ENCODE measurements around the gene HHAT.
"Not testable (repeated sequence)": the region's sequence is repeated elsewhere in the genome, so short reads cannot be mapped to it uniquely, and the experiment has no call there.

The HHAT gene

DNA sequence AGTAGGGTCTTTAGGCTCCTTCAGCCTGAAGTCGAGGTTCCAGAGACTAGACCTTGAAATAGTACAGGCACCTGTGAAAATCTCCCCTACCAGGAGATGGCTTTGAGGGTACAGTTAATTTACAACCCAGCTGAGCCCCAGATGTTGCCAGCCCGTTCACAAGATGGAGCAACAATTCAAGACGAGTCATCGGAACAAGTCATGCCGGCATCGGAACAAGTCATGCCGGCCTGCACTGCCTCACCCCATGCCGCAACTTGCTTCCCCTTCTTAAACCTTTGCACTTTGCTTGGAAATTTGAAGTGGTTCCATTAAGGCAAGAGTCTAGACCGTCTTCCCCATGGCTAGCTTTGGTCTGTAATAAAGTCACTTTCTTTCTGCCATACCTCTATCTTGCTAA, 16.0 kb downstream of the HHAT start:
- DNase-seq = no peak
- intact Hi-C loops (cut with DNase I) = no loop called here

DNA sequence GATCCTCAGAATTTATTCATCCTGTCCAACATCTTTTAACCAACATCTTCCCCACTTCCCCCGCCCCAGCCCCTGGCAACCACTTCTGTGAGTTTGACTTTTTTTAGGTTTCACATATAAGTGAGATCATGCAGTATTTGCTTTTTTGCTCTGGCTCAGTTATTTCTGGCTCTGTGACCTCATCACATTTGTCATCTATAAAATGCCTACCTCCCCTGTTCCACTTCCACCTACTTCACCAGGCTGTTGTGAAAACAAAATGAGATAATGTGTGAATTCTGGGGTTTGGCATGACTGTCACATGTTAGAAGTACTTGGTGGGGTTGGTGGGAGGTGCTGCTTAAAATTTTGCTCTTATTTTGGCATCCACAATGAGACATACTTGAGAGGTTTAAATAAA, 18.4 kb downstream of the HHAT start:
- intact Hi-C loops (cut with DNase I) = no loop called here
- DNase-seq = peak in 26 of 42 donors; percentile 18 to 80 (median 46)

GRCh38 chr1:210351496-210351895, 22.8 kb downstream of the HHAT start:
- intact Hi-C loops (cut with DNase I) = no loop called here
- DNase-seq = no peak

DNA sequence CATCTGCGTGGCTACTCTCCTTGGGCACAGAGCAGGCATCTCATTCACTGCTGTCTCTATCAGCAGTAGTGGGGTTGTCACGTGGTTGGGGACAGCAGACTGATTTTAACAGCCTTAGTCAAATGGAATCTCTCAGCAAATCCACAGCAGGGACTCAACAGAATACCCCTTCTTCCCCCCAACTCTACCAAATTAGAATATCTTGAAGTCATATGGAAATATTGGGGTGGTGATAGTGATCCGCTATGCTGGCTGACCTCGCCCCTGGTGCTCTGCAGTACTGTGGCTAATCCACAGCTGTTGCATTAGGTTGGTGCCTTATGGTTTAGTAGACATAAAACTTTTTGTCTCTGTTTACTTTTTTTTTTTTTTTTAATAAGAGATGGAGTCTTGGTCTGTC, 23.9 kb downstream of the HHAT start:
- peak in 1 of 42 donors; percentile 40 for DNase-seq
- intact Hi-C loops (cut with DNase I) = no loop called here

DNA sequence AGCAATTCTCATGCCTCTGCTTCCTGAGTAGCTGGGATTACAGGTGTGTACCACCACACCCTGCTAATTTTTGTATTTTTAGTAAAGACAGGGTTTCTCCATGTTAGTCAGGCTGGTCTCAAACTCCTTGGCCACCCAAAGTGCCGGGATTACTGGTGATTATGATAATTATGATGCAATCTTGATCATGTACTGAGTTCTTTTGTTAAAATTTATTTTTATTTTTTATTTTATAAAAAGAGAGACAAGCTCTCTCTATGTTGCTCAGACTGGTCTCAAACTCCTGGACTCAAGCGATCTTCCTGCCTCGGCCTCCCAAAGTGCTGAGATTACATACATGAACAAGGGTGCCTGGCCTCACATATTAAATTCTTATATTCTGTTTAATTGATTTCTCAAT, 25.6 kb downstream of the HHAT start:
- peak in 1 of 42 donors; percentile 22 for DNase-seq

GRCh38 chr1:210358626-210359025, 29.9 kb downstream of the HHAT start:
- intact Hi-C loops (cut with DNase I) = no loop called here
- peak in 1 of 42 donors; percentile 31 for DNase-seq

More for the DNA sequence above, 25.6 kb downstream of the HHAT start:
- intact Hi-C loops (cut with DNase I) = not testable (repeated sequence)

DNA sequence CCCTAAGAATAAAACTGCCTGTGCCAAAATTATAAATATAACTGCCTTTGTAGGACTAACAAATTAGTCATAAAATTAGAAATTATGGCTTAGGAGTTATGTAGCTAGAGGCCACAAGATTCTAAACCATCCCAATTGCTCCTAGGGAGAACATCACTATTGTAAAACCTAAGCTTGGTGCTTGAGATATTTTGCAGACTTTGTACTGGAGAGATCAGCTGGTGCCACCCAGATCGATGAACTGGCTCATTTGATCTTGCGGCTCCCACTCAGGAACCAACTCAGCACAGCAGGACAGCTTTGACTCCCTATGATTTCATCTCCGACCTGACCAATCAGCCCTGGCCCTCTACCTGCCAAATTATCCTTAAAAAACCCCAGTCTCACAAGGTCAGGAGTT, 30.6 kb downstream of the HHAT start:
- DNase-seq = no peak
- intact Hi-C loops (cut with DNase I) = no loop called here

DNA sequence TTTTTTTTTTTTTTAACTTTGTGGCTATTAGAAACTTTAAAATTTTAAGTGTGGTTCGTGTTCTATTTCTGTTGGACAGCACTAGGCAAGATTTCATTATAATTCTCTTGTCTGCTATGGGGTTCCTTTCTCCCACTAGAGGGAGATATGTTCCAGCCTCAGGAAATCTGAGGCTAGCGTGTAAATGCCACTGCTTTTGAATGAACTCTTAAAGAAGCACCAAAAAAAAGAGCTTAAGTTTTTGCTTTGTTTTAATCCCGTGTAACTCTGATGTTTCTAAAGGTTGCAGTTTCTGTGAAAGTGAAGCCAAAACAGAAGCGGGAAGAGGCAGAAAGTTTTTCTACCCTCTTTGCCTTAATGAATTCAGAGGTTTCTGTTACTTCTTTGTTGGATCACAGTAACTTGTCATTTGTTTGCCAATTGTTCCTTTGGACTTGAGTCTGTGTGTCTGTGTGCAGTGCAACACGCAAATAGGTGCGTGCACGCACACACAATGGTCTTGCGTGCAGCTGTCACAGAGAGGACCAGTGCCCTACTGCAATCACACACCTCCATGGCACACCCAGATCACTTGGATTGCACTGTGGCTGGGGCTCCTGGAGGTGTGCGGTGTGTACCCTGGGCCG, 32.3 kb downstream of the HHAT start:
- DNase-seq = peak in 14 of 42 donors; percentile 27 to 74 (median 49)
- intact Hi-C loops (cut with DNase I) = loop anchor here (2.0 kb wide), 1 partner anchor 38 kb away; no protein-coding TSS in a partner anchor

DNA sequence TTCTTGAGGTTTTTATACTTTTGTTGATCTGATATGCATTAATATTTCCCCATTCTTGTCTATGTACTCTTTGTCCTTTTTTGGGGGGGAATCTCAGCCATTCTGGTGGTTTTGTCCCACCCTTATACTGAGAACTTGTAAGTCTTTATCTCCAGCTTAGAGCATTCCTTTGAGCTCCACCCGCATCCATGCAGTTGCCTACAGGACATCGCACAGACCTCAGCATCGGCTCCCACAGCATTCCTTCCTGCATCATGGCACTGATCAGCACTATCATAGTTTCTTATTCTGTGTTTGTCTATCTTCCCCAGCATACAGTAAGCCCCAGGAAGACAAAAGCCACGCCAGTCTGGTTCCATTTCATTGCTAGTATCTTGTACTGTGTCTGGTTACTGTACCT, 33.0 kb downstream of the HHAT start:
- intact Hi-C loops (cut with DNase I) = loop anchor here (2.0 kb wide), 1 partner anchor 37 kb away; no protein-coding TSS in a partner anchor
- DNase-seq = no peak

GRCh38 chr1:210362526-210362925, 33.8 kb downstream of the HHAT start:
- peak in 2 of 42 donors; percentile 16 to 24 for DNase-seq

DNA sequence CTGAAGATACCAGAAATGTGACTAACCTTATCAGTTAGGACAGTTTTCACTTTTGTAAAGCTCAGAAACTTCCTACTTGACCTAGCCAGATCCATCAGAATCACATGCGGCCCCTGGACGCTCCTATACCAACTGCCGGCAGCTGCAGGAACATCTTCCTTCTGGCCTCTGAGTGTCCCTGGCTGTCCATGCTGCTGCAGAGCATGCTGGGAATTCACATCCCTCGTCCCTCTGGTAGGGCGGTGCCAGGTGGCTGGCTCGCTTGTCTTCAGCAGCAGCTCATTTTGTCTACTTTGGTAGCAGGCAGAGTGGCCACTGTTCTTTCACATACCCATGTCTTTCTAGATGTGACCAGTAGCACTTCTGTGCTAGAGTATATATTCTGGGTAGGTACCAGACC, 34.4 kb downstream of the HHAT start:
- DNase-seq = peak in 13 of 42 donors; percentile 13 to 59 (median 34)
- intact Hi-C loops (cut with DNase I) = no loop called here

More at GRCh38 chr1:210362526-210362925, 33.8 kb downstream of the HHAT start:
- intact Hi-C loops (cut with DNase I) = no loop called here

- DNase-seq = peak; percentile 33 to 85 (median 70)
- intact Hi-C loops (cut with DNase I) = no loop called here
Measured at GRCh38 chr1:210364479-210364878, 35.8 kb downstream of the HHAT start.

- intact Hi-C loops (cut with DNase I) = no loop called here
- DNase-seq = peak in 2 of 42 donors; percentile 11 to 23
Measured at GRCh38 chr1:210366767-210367166, 38.1 kb downstream of the HHAT start.

GRCh38 chr1:210367566-210367965, 38.9 kb downstream of the HHAT start:
- DNase-seq = peak in 23 of 42 donors; percentile 18 to 78 (median 39)
- intact Hi-C loops (cut with DNase I) = no loop called here

- intact Hi-C loops (cut with DNase I) = no loop called here
- DNase-seq = no peak
Measured at GRCh38 chr1:210369425-210369824, 40.7 kb downstream of the HHAT start.

DNA sequence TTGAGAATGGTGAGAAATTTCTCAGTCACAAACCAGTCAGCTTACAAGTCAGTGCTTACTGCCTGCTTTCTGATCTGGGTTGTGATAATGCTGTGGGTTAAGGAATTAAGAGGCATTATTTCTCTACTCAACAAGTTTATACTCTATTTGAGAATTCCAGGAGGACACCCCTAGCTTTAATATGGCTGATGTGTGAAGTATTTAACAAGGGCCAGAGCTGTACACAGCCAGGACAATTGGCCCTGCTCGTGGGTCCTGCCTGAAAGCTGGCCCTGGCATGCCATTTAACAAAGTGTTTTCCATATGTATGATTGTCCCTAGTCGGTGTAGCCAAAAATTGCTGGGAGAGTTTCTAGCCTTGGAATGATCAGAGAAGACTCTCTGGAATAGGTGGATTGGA, 43.2 kb downstream of the HHAT start:
- DNase-seq = no peak
- intact Hi-C loops (cut with DNase I) = no loop called here

- intact Hi-C loops (cut with DNase I) = no loop called here
- no peak for DNase-seq
Measured at GRCh38 chr1:210372491-210372890, 43.8 kb downstream of the HHAT start.

DNA sequence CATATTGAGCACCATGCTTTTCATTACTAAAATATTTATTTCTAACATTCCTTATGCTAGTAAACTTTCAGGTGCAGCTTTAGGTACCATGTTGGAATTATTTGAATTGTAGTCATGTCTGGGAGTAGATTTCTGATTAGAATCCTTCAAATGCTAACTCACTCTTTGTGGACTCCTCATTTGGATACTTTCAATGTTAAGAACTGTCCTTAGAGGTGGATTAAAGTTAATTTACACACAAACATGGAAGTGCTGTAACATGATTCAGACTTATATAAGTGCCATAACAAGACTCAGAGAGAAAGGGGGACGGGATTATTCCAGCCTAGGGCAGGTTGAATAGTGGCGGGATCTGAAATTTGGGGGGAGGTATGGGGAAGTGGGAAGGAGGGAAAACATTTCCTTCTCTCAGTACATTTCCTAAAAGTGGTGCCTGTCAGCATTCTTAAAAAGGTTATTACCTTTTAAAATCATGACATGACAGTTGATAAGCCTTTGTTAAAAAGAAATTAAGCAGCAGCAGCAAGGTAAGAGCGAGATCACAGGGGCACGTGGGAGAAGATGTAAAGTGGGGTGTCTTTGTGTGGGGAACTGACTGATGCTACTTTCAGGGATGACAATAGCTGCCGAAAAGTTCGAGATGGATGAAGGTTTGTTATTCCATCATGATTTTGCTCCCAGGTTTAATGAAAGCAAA, 44.4 kb downstream of the HHAT start:
- intact Hi-C loops (cut with DNase I) = no loop called here
- peak in 27 of 42 donors; percentile 17 to 79 (median 53) for DNase-seq

DNA sequence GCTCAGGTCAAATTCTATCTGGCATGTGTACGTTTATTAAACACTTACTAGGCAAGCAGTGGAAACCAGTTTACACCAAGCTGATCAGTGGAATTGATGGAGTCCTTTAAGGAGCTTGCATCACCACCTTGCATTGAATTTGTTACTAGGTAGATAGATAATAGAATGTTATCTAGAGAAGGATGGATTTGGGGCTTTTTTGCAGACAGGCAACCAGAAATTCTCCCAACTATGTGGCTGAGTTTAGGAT, 44.9 kb downstream of the HHAT start:
- intact Hi-C loops (cut with DNase I) = no loop called here
- no peak for DNase-seq

DNA sequence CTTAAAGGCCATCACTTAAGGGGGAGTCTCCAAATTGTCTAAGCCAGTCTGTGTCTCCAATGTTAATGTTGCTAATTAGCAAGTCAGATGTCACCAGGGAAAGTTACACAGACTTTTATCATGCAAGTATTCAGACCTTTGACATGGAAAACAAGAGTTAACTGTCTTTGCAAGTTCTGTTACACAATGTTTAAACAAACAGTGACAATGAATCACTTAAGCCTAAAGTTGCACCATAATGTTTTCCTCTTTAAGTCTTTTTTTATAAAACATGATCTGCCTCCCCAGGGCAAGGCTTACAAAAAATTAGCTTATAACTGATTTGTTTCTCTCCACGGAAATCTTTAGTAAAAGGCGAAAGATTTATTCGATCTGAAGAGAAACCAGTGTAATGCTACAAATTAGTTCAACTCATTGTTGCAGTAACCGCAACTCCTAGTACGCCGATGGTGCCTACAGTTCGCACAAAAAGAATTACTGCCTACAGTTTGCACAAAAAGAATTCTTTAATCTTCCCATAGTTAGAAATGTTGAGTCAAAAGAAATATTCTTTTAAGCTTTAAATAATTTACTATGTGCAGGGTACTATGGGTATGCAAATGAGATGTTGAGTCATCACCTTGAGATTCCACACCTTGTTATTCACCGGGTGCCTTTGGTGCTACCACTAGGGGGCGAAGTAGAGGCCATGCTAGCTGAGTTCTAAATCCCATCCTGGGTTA, 45.3 kb downstream of the HHAT start:
- intact Hi-C loops (cut with DNase I) = no loop called here
- peak; percentile 45 to 86 (median 74) for DNase-seq

All from head of caudate nucleus (tissue), 42 donors.